GM12891 (cell line): ENCODE results near the gene RSPH3.
A peak's percentile ranks its signal among the peaks of the same experiment; 100 is the strongest.
"Not testable (repeated sequence)": the region's sequence is repeated elsewhere in the genome, so short reads cannot be mapped to it uniquely, and the experiment has no call there.

Experiments used
- DNase-seq: peaks from one replicate; pipeline ENCODE4 v3.0.0; 2011; ENCODE audit warnings: low spot score; ENCODE audit not compliant: insufficient read length
- FAIRE-seq: peaks from 2 replicates; lab custom pipeline; 2011; peaks lifted over from hg19 to GRCh38; lab: Jason Lieb, UNC
- PAX5 ChIP-seq: IDR thresholded peaks from 2 replicates; pipeline ENCODE4 v1.6.1; 2011; ENCODE audit warnings: low read length, moderate library complexity, mild to moderate bottlenecking; ENCODE audit not compliant: insufficient read depth, severe bottlenecking
- POLR2A ChIP-seq: IDR thresholded peaks from 2 replicates; pipeline ENCODE4 v1.6.1; 2011; ENCODE audit warnings: low read depth, low read length, control low read depth
- POLR2AphosphoS5 ChIP-seq: IDR thresholded peaks from 2 replicates; pipeline ENCODE4 v1.6.1; 2011; ENCODE audit warnings: low read depth, low read length, control low read depth
- POU2F2 ChIP-seq: IDR thresholded peaks from 2 replicates; pipeline ENCODE4 v1.6.1; 2011; ENCODE audit warnings: low read depth, mild to moderate bottlenecking, control low read depth, low read length, moderate library complexity
- SPI1 ChIP-seq: IDR thresholded peaks from 2 replicates; pipeline ENCODE4 v1.6.1; 2011; ENCODE audit warnings: low read depth, low read length, control low read depth
- TAF1 ChIP-seq: IDR thresholded peaks from 2 replicates; pipeline ENCODE4 v1.6.1; 2011; ENCODE audit warnings: low read depth, low read length, control low read depth

RSPH3 gene

DNA sequence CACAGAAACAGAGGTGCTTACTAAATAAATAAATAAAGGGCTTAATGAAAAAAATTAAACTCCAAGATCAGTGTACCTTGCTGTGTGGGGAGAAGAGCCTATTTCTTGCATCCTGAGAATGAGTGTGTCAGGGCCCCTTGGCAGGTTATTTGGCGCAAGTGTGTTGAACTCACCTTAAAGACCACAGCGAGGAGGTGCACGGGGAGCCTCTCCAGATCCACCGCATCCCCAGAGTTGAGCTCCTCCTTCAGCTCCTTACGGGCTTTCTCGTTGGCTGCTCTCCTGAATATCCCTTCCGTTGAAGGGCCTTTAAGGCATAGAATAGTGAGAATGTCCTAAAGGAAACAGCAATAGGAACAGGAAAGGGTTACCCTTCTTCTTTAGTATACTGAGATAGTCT, 41.2 kb upstream of the RSPH3 start:
- no peak for DNase-seq
- TF ChIP-seq POLR2AphosphoS5 (no peak), POLR2A (no peak), PAX5 (no peak)
- no peak for FAIRE-seq

DNA sequence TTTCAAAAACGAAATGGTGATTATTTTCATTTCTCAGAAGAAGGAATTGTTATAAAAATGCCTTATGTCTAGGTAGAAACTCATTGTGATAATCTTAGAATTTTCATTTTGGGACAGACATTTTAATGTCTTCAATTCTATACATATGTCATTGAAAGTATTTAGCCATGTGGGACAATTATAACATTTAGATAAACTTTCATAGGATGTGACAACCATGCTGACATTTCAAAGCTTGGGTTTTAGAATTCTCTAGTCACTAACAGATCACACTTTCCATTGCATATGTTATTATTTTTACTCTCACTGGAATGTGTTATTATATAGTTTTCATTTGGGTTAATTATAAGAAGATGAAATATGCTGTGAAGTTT, 39.9 kb upstream of the RSPH3 start:
- FAIRE-seq (no peak), DNase-seq (no peak)
- TF ChIP-seq SPI1 (no peak), POLR2AphosphoS5 (no peak), PAX5 (no peak), POLR2A (no peak), TAF1 (no peak), POU2F2 (no peak)

DNA sequence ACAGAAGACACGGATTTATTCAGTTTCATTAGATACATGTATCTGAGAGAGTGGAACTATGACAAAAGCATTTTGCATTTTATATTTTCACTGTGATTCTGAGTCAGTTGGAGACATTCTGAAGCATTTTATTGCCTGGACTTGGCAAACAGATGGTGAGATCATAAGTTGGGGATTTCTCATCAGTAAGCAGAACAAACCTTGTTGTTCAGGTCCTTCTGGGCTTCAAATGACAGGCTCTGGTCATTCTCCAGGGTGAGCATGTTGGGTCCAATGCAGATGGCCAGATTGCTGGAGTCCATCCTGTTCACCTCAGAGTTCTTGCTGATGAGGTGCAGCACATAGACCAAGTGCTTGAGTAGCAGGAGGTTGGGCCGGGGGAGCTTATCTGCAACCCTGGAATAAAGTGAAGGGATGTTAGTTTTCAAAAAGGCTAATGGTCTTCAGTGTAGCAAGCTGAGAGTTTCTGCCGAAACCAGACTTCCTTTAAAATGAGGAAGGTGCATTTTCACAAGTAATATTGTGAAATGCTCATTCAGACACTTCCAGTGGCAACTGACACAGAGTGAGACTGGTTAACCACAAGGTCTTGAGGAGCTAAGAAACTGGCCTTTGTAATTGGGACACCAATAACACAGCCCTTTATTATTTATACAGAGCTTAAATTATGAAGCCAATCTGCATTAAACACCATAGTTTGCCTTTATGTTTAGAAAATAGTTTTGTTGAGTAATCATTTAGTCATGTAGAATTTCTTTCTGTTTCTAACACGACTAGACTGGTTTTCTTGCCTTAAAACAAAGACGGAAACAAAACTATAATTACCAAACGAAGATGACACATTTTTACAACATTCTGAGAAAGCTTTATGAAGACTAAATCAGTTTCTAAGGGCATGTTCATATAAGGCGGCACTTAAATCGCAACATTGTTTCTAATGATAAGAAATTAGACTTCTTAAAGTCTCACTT, 39.2 kb upstream of the RSPH3 start:
- FAIRE-seq (peak; percentile 94), DNase-seq (peak; percentile 38)
- TF ChIP-seq POU2F2 (no peak), POLR2AphosphoS5 (no peak), PAX5 (no peak), SPI1 (peak; percentile 95)

GRCh38 chr6:159038318-159038717, 38.3 kb upstream of the RSPH3 start:
- not testable (repeated sequence) for FAIRE-seq, DNase-seq

DNA sequence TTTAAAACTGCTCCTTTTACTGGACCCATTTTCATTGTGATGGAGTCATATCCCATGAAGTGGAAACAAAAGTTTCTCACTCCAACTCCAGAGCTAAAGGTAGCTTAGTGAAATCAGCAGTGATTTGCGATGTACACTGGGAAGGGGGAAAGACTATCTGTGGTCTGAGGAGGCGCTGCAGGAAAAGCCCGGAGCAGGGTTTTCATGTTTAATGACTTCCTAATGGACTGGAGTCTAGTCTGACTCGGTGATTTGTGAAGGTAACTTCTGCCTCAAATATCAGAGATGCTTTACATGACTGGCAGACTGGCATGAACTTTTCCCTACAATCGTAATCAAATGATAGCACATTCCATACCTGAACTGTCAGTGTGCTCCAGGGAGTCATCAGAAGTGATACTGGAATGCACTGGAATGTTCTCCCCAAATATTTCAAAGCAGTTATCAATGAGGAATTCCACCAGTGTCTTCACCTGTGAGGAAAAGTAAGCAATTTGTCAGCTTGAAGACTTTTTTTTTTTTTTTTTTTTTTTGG, 37.8 kb upstream of the RSPH3 start:
- DNase-seq = no peak
- TF ChIP-seq PAX5 (no peak), TAF1 (no peak)
- FAIRE-seq = no peak

DNA sequence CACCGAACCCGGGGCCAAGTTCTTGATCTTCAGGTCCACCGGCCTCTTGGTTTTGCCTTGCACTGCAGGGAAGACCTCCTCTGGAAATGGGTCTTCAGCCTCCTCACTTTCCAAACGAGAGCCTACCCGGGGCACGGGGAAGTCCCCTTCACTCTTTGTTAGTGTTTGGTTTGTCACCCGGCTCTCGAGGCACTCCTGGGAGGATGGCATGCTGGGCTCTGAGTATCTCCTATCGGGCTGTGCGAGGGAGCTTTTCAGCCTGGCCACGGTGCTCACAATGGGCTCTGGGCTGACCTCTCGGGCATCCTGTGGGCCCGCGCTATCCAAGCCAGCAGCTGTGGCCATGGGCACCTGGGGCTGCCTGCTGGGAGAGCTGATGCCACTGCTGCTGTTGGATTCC, 36.7 kb upstream of the RSPH3 start:
- DNase-seq (no peak), FAIRE-seq (no peak)
- no peak for TF ChIP-seq POLR2AphosphoS5
- TF ChIP-seq PAX5 = no peak
- no peak for TF ChIP-seq TAF1
- TF ChIP-seq SPI1 = no peak

- DNase-seq (no peak), FAIRE-seq (no peak)
- TF ChIP-seq TAF1 (no peak), POU2F2 (no peak), SPI1 (no peak)
These were observed 35.9 kb upstream of the RSPH3 start for GRCh38 chr6:159035891-159036290.

- FAIRE-seq (peak; percentile 61), DNase-seq (no peak)
- TF ChIP-seq POLR2AphosphoS5 = no peak
- TF ChIP-seq TAF1 = no peak
- no peak for TF ChIP-seq POLR2A
- TF ChIP-seq POU2F2 = no peak
- TF ChIP-seq SPI1 = no peak
- TF ChIP-seq PAX5 = no peak
These were observed 33.4 kb upstream of the RSPH3 start for GRCh38 chr6:159033160-159034049.

GRCh38 chr6:159031846-159032245, 31.8 kb upstream of the RSPH3 start:
- FAIRE-seq (no peak), DNase-seq (no peak)
- no peak for TF ChIP-seq POLR2AphosphoS5
- TF ChIP-seq POU2F2 = no peak
- TF ChIP-seq SPI1 = no peak
- no peak for TF ChIP-seq PAX5
- TF ChIP-seq TAF1 = no peak
- TF ChIP-seq POLR2A = no peak

- DNase-seq = no peak
- no peak for TF ChIP-seq PAX5
- no peak for TF ChIP-seq POLR2A
- no peak for TF ChIP-seq TAF1
- TF ChIP-seq POLR2AphosphoS5 = no peak
- TF ChIP-seq POU2F2 = no peak
- no peak for TF ChIP-seq SPI1
- no peak for FAIRE-seq
These were observed 30.2 kb upstream of the RSPH3 start for GRCh38 chr6:159030168-159030567.

- not testable (repeated sequence) for FAIRE-seq, DNase-seq
These were observed 25.2 kb upstream of the RSPH3 start for GRCh38 chr6:159025224-159025623.
